PC-9 (cell line): ENCODE results near the gene VWA8. TPM values are rescaled to one million over a fixed set of nuclear protein-coding genes. Genes with fewer than 3 reads are reported as not detected.
"Not testable (repeated sequence)": the region's sequence is repeated elsewhere in the genome, so short reads cannot be mapped to it uniquely, and the experiment has no call there.

Source experiments
- BruUV-seq: library from RNA; stranded (reverse); fragments of 400-500 nt; replicated peaks from 2 replicates; lab custom pipeline; 2021; lab: Mats Ljungman, UMichigan
- CTCF ChIA-PET: fragments of 300-600 bp; sonication (Branson Sonifier 250); formaldehyde crosslinking; loops from one replicate; lab custom pipeline; 2022; ENCODE audit warnings: antibody characterized with exemption; lab: Charles Lee
- POLR2A ChIA-PET: fragments of 300-600 bp; sonication (Branson Sonifier 250); formaldehyde crosslinking; loops from one replicate; lab custom pipeline; 2022; ENCODE audit warnings: antibody characterized with exemption; ENCODE audit not compliant: unreplicated experiment; lab: Charles Lee
- DNase-seq, 2 experiments: peaks; one replicate each; pipeline versions ENCODE4 v3.0.0 to v3.0.0-alpha.2; 2015 to 2022; ENCODE audit warnings: mixed read lengths in 1 of 2
- H2AFZ ChIP-seq: fragments of 200-600 bp; sonication (generic); 2 replicates; pipeline ENCODE4 v1.8.1; 2017; ENCODE audit warnings: antibody characterized with exemption
- H3F3A ChIP-seq: fragments of 200-600 bp; sonication (generic); 2 replicates; pipeline ENCODE4 v1.8.1; 2017; ENCODE audit warnings: antibody characterized with exemption, mild to moderate bottlenecking, low read depth; ENCODE audit not compliant: insufficient read depth
- H3K27ac ChIP-seq: fragments of 200-600 bp; sonication (generic); 2 replicates; pipeline ENCODE4 v1.6.1; 2016; ENCODE audit warnings: mixed run types
- H3K27me3 ChIP-seq: fragments of 200-600 bp; sonication (generic); 2 replicates; pipeline ENCODE4 v1.6.1; 2016; ENCODE audit warnings: low read depth, mixed run types; ENCODE audit not compliant: insufficient read depth
- H3K36me3 ChIP-seq: fragments of 200-600 bp; sonication (generic); 2 replicates; pipeline ENCODE4 v1.6.1; 2016; ENCODE audit warnings: low read depth, mixed run types
- H3K4me1 ChIP-seq: fragments of 200-600 bp; sonication (generic); replicated peaks from 2 replicates; pipeline ENCODE4 v1.6.1; 2016; ENCODE audit warnings: mixed run types; ENCODE audit not compliant: insufficient read depth
- H3K4me2 ChIP-seq: fragments of 200-600 bp; sonication (generic); 2 replicates; pipeline ENCODE4 v1.6.1; 2017; ENCODE audit warnings: mixed run types
- H3K4me3 ChIP-seq: fragments of 200-600 bp; sonication (generic); 2 replicates; pipeline ENCODE4 v1.6.1; 2016; ENCODE audit warnings: mixed run types
- H3K79me2 ChIP-seq: fragments of 200-600 bp; sonication (generic); 2 replicates; pipeline ENCODE4 v1.6.1; 2017; ENCODE audit warnings: low read depth, mixed run types
- H3K9me2 ChIP-seq: fragments of 200-600 bp; sonication (generic); 2 replicates; pipeline ENCODE4 v1.8.1; 2017; ENCODE audit warnings: mild to moderate bottlenecking; ENCODE audit not compliant: insufficient read depth
- H3K9me3 ChIP-seq: fragments of 200-600 bp; sonication (generic); 2 replicates; pipeline ENCODE4 v1.8.1; 2016; ENCODE audit warnings: low read depth; ENCODE audit not compliant: insufficient read depth
- H4K20me1 ChIP-seq: fragments of 200-600 bp; sonication (generic); 2 replicates; pipeline ENCODE4 v1.8.1; 2017; ENCODE audit not compliant: insufficient read depth
- CTCF ChIP-seq: fragments of 200-600 bp; sonication (generic); conservative IDR thresholded peaks from 2 replicates; pipeline ENCODE4 v1.6.1; 2017; ENCODE audit warnings: mixed run types, antibody characterized with exemption, mild to moderate bottlenecking, moderate library complexity
- EZH2 ChIP-seq: fragments of 200-600 bp; sonication (generic); IDR thresholded peaks from 2 replicates; pipeline ENCODE4 v1.8.0; 2017; ENCODE audit warnings: antibody characterized with exemption, low read depth
- intact Hi-C: fragments of 100-400 bp; cut with micrococcal nuclease; formaldehyde crosslinking; loops from one replicate; pipeline ENCODE4 v1.10.0; 2022; ENCODE audit not compliant: unreplicated experiment
- total RNA-seq: library from RNA; stranded (reverse); gene quantifications from 2 replicates; pipeline ENCODE4 v1.2.3, GENCODE V29; 2021

The VWA8 gene
- total RNA-seq, 1 experiment from 2014 or later, result 14.1 TPM

DNA sequence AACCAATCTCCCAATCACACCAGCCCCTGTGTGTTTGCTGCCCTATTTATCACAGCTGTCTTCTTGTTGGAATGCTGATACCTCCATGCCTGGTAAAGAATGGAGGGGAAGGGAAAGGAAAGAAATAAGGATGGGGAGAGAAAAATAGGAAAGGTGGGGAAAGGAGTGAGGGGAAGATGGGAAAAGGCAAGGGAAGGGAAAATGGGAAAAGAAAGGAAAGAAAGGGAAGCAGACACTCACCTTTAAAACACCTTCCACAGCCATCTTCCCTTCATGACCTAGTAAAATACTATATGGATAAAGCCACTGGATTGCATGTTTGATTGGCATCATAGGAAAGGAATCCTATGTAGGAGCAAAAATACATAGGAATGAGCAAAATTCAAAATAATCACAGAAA, 77.8 kb downstream of the VWA8 start:
- Histone ChIP-seq H3K4me2 (no peak overlapping the region), H2AFZ (no peak overlapping the region), H3F3A (no peaks in the 10 kb centered on the region), H4K20me1 (no peaks in the 10 kb centered on the region), H3K9me3 (no peaks in the 10 kb centered on the region), H3K27ac (no peak overlapping the region), H3K27me3 (no peaks in the 10 kb centered on the region), H3K9me2 (no peaks in the 10 kb centered on the region), H3K4me3 (no peak overlapping the region), H3K4me1 (no peaks in the 10 kb centered on the region), H3K79me2 (no peaks in the 10 kb centered on the region), H3K36me3 (0 out of 2 replicates have a peak, but pooled peaks cover 3% of the 10 kb centered on the region)
- ChIA-PET POLR2A (no interaction called here), CTCF (no interaction called here)
- TF ChIP-seq EZH2, result no peak
- no peak for TF ChIP-seq CTCF
- DNase-seq, result no peak
- intact Hi-C loops, result no loop called here
- no TSS peak for BruUV-seq

DNA sequence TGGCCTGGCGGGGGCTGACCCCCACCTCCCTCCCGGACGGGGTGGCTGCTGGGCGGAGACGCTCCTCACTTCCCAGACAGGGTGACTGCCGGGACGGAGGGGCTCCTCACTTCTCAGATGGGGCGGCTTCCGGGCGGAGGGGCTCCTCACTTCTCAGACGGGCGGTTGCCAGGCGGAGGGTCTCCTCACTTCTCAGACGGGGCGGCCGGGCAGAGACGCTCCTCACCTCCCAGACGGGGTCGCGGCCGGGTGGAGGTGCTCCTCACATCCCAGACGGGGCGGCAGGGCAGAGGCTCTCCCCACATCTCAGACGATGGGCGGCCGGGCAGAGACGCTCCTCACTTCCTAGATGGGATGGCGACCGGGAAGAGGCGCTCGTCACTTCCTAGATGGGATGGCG, 79.0 kb downstream of the VWA8 start:
- H3K27me3 ChIP-seq, POLR2A ChIA-PET: not testable (repeated sequence)

GRCh38 chr13:41880966-41881365, 79.9 kb downstream of the VWA8 start:
- H3K4me1 ChIP-seq, result no peaks in the 10 kb centered on the region
- H2AFZ ChIP-seq, result no peak overlapping the region
- H3K36me3 ChIP-seq, result 0 out of 2 replicates have a peak, but pooled peaks cover 3% of the 10 kb centered on the region
- no peak overlapping the region for H3K4me3 ChIP-seq
- no peaks in the 10 kb centered on the region for H3K27me3 ChIP-seq
- H3K27ac ChIP-seq, result no peak overlapping the region
- H3K79me2 ChIP-seq, result no peaks in the 10 kb centered on the region
- H3K9me3 ChIP-seq, result no peaks in the 10 kb centered on the region
- no peaks in the 10 kb centered on the region for H4K20me1 ChIP-seq
- BruUV-seq, result no TSS peak
- no peaks in the 10 kb centered on the region for H3F3A ChIP-seq
- POLR2A ChIA-PET, result no interaction called here
- no peaks in the 10 kb centered on the region for H3K9me2 ChIP-seq
- DNase-seq, result no peak
- CTCF ChIA-PET, result no interaction called here
- H3K4me2 ChIP-seq, result no peak overlapping the region
- TF ChIP-seq EZH2 (no peak), CTCF (no peak)
- intact Hi-C loops, result no loop called here

More for the DNA sequence above, 79.0 kb downstream of the VWA8 start:
- H3K4me2 ChIP-seq, H3K36me3 ChIP-seq, H3K27ac ChIP-seq, intact Hi-C loops, CTCF ChIA-PET, BruUV-seq, H3K4me1 ChIP-seq, H3K79me2 ChIP-seq, H4K20me1 ChIP-seq, H3K4me3 ChIP-seq, DNase-seq, H3F3A ChIP-seq, H2AFZ ChIP-seq, H3K9me3 ChIP-seq, H3K9me2 ChIP-seq: not testable (repeated sequence)

DNA sequence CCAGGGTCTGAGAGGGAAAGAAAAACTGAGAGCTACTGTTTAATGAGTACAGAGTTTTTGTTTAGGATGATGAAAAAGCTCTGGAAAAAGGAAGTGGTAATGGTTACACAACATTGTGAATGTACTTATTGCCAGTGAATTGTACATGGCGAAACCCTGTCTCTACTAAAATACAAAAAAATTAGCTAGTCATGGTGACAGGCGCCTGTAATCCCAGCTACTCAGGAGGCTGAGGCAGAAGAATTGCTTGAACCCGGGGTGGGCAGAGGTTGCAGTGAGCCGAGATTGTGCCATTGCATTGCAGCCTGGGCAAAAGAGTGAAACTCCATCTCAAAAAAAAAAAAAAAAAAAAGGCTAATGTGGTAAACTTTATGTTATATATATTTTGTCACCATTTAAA, 96.3 kb downstream of the VWA8 start:
- Histone ChIP-seq H3K4me3 (no peak overlapping the region), H2AFZ (no peak overlapping the region), H3K9me3 (no peaks in the 10 kb centered on the region), H3K27me3 (no peaks in the 10 kb centered on the region), H3K27ac (no peak overlapping the region), H3K4me2 (no peak overlapping the region), H4K20me1 (no peaks in the 10 kb centered on the region), H3K79me2 (no peaks in the 10 kb centered on the region), H3K9me2 (no peaks in the 10 kb centered on the region), H3K4me1 (no peaks in the 10 kb centered on the region), H3F3A (no peaks in the 10 kb centered on the region), H3K36me3 (no peaks in the 10 kb centered on the region)
- ChIA-PET CTCF (no interaction called here), POLR2A (no interaction called here)
- no peak for DNase-seq
- no TSS peak for BruUV-seq
- TF ChIP-seq EZH2, result no peak
- no peak for TF ChIP-seq CTCF
- intact Hi-C loops, result no loop called here

DNA sequence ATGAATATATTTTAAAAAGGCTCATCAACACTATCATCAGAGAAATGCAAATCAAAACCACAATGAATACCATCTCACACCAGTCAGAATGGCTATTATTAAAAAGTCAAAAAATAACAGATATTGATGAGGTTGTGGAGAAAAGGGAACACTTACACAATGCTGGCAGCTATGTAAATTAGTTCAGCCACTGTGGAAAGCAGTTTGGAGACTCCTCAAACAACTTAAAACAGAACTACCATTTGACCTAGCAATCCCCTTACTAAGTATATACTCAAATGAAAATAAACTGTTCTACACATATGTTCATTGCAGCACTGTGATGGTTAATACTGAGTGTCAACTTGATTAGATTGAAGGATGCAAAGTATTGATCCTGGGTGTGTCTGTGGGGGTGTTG, 98.2 kb downstream of the VWA8 start:
- H2AFZ ChIP-seq, BruUV-seq, H3K9me3 ChIP-seq, H3K9me2 ChIP-seq, H3K36me3 ChIP-seq, CTCF ChIA-PET, H3K79me2 ChIP-seq, H3K4me1 ChIP-seq, H3K27me3 ChIP-seq, POLR2A ChIA-PET, H3F3A ChIP-seq, H3K27ac ChIP-seq, intact Hi-C loops, H3K4me3 ChIP-seq, DNase-seq, H4K20me1 ChIP-seq, H3K4me2 ChIP-seq: not testable (repeated sequence)
